MG63 (cell line): Measurements from ENCODE around the gene TBC1D3B. TPM values are rescaled to one million over a fixed set of nuclear protein-coding genes. Genes with fewer than 3 reads are reported as not detected.
"Not testable (repeated sequence)": the region's sequence is repeated elsewhere in the genome, so short reads cannot be mapped to it uniquely, and the experiment has no call there.

ENCODE experiments used
- DNase-seq: peaks from one replicate; pipeline ENCODE4 v3.0.0-alpha.2; 2020
- H3K27me3 ChIP-seq: fragments of 250-450 bp; sonication (Bioruptor Pico); 2 replicates; pipeline ENCODE4 v1.5.1; 2020; ENCODE audit warnings: mild to moderate bottlenecking, moderate library complexity
- H3K36me3 ChIP-seq: fragments of 250-450 bp; sonication (Bioruptor Pico); 2 replicates; pipeline ENCODE4 v1.5.1; 2020; ENCODE audit warnings: mild to moderate bottlenecking, moderate library complexity
- H3K4me3 ChIP-seq: fragments of 250-450 bp; sonication (Bioruptor Pico); 2 replicates; pipeline ENCODE4 v1.5.1; 2020; ENCODE audit warnings: mild to moderate bottlenecking, moderate library complexity
- H3K9me3 ChIP-seq: fragments of 250-450 bp; sonication (Bioruptor Pico); 2 replicates; pipeline ENCODE4 v1.5.1; 2020; ENCODE audit warnings: mild to moderate bottlenecking, moderate library complexity
- total RNA-seq: library from RNA; depleted of rRNA; stranded (reverse); fragments of >200 nt; shearing (Covaris generic); gene quantifications from 2 replicates; pipeline ENCODE4 v1.2.3, GENCODE V29; 2014; ENCODE audit warnings: low replicate concordance

Gene TBC1D3B
- total RNA-seq, 1 experiment from 2014 or later: not detected

GRCh38 chr17:36187943-36188665 is 11.7 kb upstream of the TBC1D3B start:
- not testable (repeated sequence) for H3K9me3 ChIP-seq, H3K4me3 ChIP-seq, H3K27me3 ChIP-seq, DNase-seq, H3K36me3 ChIP-seq

GRCh38 chr17:36186810-36187763 is 10.7 kb upstream of the TBC1D3B start:
- H3K9me3 ChIP-seq, H3K4me3 ChIP-seq, H3K36me3 ChIP-seq, H3K27me3 ChIP-seq, DNase-seq: not testable (repeated sequence)

DNA sequence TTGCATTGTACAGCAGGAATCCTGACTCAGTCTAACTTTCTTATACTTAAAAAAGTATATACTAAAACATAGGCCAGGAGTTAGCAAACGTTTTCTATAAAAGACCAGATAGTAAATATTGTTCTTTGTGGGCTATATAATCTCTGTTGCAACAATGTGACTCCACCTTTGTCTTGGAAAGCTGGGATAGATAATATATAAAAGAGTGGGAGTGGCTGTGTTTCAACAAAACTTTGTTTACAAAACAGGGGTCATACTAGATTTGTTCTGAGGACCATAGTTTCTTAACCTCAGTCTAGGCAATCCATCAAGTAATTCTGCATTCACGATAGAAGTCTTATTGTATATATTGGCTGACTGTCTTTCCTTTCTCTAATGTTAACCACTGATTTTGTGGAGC is 9.0 kb upstream of the TBC1D3B start:
- H3K27me3 ChIP-seq: no peaks in the 10 kb centered on the region
- H3K36me3 ChIP-seq: no peaks in the 10 kb centered on the region
- no peaks in the 10 kb centered on the region for H3K9me3 ChIP-seq
- DNase-seq: no peak
- no peak overlapping the region for H3K4me3 ChIP-seq

DNA sequence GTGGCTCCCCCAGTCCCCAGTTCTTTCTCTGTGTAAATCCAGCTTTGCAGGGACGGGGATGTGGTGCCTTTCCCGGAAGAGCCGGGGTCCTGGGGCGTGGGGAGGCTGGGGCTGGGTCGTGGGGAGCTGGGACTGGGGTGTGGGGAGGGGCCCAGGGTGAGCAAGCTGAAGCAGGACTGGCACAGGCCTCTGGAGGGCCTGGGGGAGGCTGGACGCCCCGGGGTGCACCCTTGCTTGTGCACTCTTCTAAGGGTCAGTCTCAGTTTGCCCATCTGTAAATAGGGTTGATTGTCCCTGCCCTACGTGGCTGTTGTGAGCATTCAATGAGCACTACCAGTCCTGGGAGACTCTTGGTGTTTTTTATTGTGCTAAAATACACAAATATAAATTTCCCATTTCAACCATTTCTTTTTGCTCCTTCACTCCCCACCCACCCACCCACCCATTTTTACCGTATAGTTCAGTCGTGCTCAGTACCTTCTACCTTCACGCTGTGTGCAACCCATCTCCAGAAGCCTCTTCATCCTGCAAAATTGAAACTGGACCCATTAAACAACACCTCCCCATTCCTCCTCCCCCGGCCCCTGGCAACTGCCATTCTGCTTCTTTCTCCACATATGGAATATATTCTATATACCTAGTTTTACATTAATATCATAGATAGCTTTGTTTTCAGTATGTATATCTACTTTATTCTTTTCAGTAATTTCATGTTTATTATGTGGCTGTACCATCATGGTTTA is 7.8 kb upstream of the TBC1D3B start:
- no peaks in the 10 kb centered on the region for H3K27me3 ChIP-seq

DNA sequence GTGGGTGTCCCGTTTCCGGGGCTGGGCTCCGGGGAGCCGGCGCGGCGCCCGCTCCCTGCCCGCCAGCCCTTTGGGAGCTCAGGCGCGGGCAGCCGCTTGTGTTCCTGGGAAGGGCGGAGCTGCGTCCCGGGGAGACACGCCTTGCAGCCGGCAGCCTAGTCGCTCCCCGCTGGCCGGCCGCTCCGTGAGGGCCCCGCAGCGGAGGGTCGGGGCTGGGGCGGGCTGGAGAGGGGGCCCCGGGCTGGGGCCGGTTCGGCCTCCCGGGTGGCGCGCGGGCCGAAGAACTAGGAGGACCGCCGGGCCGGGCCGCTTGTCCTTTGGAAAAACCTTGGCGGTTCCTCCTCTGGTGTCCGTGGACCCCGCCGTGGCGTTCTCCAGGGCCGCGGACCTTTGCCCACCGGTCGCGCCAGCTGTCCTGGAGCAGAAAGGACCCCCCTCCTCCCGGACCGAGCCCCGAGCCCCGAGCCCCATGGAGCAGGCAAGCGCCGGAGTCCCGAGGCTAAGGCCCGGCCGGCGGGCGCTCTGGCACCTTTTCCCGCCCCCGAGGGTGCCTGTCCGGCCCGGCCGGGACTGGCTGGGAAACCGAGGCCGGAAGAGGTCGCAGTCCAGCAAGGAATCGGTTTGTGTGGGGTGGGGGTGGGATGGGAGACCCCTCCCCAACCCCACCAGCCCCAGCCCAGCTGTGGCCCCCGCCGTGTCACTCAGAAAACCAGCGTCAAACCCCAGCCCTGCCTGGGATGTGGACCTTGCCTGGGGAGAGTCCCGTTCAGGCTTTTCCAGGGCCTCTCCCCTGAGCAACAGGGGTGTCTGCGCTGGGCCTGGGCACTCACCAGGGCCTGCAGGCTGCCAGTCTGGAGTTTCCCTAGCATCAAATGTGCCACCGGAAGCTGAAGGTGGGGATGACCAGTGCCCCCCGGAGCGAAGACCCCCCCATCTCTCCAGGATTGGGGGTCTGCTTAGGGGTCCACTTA is 6.8 kb upstream of the TBC1D3B start:
- Histone ChIP-seq H3K9me3 (no peaks in the 10 kb centered on the region), H3K36me3 (no peaks in the 10 kb centered on the region), H3K27me3 (no peaks in the 10 kb centered on the region), H3K4me3 (peak overlapping the region; percentile 69)
- DNase-seq: peak; percentile 95

More for the DNA sequence above, 7.8 kb upstream of the TBC1D3B start:
- DNase-seq: peak; percentile 41
- Histone ChIP-seq H3K36me3 (no peaks in the 10 kb centered on the region), H3K9me3 (no peaks in the 10 kb centered on the region), H3K4me3 (peak overlapping the region; percentile 69)

GRCh38 chr17:36182176-36183000 is 6.0 kb upstream of the TBC1D3B start:
- Histone ChIP-seq H3K9me3 (no peaks in the 10 kb centered on the region), H3K27me3 (no peaks in the 10 kb centered on the region), H3K4me3 (peak overlapping the region; percentile 69), H3K36me3 (no peaks in the 10 kb centered on the region)
- DNase-seq: no peak

GRCh38 chr17:36181446-36182175 is 5.2 kb upstream of the TBC1D3B start:
- H3K27me3 ChIP-seq, H3K9me3 ChIP-seq, H3K4me3 ChIP-seq, DNase-seq, H3K36me3 ChIP-seq: not testable (repeated sequence)

- H3K36me3 ChIP-seq, H3K4me3 ChIP-seq, H3K9me3 ChIP-seq, DNase-seq, H3K27me3 ChIP-seq: not testable (repeated sequence)
Observed at GRCh38 chr17:36168836-36169235, 7.6 kb downstream of the TBC1D3B start.

DNA sequence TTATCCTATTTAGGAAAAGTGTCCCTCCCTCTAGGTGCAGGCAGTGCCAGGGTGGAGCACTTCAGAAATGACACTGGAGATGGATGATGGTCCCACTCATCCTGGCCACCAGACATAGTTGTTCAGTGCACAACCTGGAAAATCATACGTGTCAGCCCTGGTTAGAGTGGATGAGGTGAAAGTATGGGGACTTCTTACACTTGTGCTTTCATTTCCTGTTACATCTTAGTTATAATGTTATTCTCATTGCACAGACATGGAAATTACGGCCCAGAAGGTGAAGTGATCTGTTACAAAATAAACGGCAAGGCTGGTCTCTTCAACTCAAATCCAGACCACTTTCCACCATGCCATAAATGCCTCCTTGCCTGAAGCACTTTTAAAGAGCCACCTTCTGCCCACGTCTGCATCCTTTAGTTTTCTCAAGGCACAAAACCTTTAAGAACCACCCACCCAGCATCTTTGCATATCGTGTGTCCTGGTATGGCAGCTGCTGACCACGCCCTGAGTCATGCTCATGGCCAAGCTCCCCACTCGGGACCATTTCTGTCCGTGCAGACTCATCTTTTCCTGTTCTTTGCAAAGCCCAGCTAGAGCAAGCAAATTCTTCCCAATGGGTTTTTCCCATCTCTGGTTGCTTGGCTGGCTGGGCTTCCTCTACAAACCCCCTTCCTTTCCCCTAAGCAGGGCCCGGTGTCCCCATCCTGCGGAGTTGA is 22.4 kb downstream of the TBC1D3B start:
- DNase-seq: no peak
- peaks cover 12% of the 10 kb centered on the region for H3K27me3 ChIP-seq
- H3K36me3 ChIP-seq: no peaks in the 10 kb centered on the region
- no peak overlapping the region for H3K4me3 ChIP-seq
- no peaks in the 10 kb centered on the region for H3K9me3 ChIP-seq

GRCh38 chr17:36152639-36153120 is 23.8 kb downstream of the TBC1D3B start:
- H3K4me3 ChIP-seq: no peak overlapping the region
- peaks cover 12% of the 10 kb centered on the region for H3K27me3 ChIP-seq
- no peak for DNase-seq
- no peaks in the 10 kb centered on the region for H3K36me3 ChIP-seq
- no peaks in the 10 kb centered on the region for H3K9me3 ChIP-seq

DNA sequence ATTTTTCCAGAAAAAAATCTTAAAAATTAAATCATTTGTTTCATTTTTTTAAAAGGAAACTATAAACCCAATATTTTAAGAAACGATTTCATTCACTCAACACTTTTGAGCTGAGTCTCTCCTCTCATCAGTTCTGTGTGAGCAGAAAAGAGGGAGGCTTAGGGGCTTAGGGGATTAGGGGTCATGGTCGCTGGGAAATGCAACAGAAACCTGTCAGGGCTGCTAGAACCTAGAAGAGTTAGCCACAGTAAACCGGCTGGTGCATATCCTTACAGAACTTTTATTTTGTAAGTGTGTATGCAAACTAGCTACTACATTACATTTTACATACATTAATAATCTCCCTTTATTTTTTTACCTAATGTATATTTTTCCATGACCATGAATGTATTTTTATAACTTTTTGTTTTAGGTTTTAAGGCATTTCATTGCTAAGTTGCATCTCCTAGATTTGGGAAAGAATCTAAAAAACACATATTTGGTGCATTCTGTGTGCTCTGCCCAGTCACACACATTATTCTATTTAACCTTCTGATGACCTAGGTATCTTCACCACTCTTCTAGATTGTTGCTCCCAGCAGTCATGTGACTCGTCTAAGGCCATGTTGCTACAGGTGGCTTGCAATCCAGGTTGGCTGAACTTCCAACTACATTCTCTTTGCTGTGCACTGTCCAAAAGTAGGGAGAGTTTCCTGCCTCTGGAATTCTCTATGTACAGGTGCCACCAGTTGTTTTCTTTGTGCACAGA is 24.4 kb downstream of the TBC1D3B start:
- Histone ChIP-seq H3K27me3 (peaks cover 10% of the 10 kb centered on the region), H3K4me3 (no peak overlapping the region), H3K9me3 (no peaks in the 10 kb centered on the region), H3K36me3 (no peaks in the 10 kb centered on the region)
- DNase-seq: no peak

GRCh38 chr17:36149296-36149820 is 27.1 kb downstream of the TBC1D3B start:
- Histone ChIP-seq H3K9me3 (no peaks in the 10 kb centered on the region), H3K36me3 (no peaks in the 10 kb centered on the region), H3K27me3 (peaks cover 10% of the 10 kb centered on the region), H3K4me3 (peak overlapping the region; percentile 10; the same call in 1 of the 2 replicates)
- DNase-seq: peak; percentile 88
